Neuron (in vitro differentiated cells): Measurements from ENCODE around the gene SLC29A1.

Experiments used
- H2AFZ ChIP-seq: one replicate; pipeline ENCODE4 v1.6.1; 2013; ENCODE audit warnings: low read depth, mild to moderate bottlenecking, inconsistent platforms, low read length, moderate library complexity
- H3K27me3 ChIP-seq: one replicate; pipeline ENCODE4 v1.6.1; 2013; ENCODE audit warnings: low read length; ENCODE audit not compliant: insufficient read depth
- H3K36me3 ChIP-seq: one replicate; pipeline ENCODE4 v1.6.1; 2013; ENCODE audit warnings: low read length; ENCODE audit not compliant: insufficient read depth
- H3K4me1 ChIP-seq: one replicate; pipeline ENCODE4 v1.6.1; 2013; ENCODE audit warnings: low read length; ENCODE audit not compliant: insufficient read depth
- H3K4me3 ChIP-seq: 2 replicates; pipeline ENCODE4 v1.5.1; 2013; ENCODE audit warnings: mild to moderate bottlenecking, low read length, moderate library complexity
- H3K9me3 ChIP-seq: one replicate; pipeline ENCODE4 v1.6.1; 2013; ENCODE audit warnings: low read length

SLC29A1 gene

DNA sequence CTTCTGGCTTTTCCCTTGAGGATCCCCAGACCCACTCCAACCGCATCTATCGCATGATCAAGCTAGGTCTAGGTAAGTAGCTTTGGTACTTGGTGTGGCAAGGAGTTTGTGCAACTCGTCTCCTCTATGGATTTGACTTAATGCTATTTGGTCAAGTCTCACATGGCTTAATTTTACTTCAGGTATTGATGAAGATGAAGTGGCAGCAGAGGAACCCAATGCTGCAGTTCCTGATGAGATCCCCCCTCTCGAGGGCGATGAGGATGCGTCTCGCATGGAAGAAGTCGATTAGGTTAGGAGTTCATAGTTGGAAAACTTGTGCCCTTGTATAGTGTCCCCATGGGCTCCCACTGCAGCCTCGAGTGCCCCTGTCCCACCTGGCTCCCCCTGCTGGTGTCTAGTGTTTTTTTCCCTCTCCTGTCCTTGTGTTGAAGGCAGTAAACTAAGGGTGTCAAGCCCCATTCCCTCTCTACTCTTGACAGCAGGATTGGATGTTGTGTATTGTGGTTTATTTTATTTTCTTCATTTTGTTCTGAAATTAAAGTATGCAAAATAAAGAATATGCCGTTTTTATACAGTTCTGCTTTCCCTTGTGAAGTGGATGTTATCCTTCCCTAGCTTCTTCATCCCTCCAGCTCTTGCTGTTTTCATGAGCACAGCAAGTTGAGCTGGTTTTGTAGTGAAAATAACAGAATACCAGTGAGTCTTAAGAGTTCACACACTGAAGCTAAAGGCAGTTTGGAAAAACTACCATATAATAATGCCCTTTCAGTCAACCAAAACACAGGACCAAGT is 30.1 kb downstream of the SLC29A1 start:
- H2AFZ ChIP-seq: no peak overlapping the region
- H3K36me3 ChIP-seq: peaks cover 75% of the 10 kb centered on the region
- peaks cover 37% of the 10 kb centered on the region for H3K4me1 ChIP-seq
- no peaks in the 10 kb centered on the region for H3K27me3 ChIP-seq
- H3K4me3 ChIP-seq: no peak overlapping the region
- H3K9me3 ChIP-seq: no peaks in the 10 kb centered on the region

DNA sequence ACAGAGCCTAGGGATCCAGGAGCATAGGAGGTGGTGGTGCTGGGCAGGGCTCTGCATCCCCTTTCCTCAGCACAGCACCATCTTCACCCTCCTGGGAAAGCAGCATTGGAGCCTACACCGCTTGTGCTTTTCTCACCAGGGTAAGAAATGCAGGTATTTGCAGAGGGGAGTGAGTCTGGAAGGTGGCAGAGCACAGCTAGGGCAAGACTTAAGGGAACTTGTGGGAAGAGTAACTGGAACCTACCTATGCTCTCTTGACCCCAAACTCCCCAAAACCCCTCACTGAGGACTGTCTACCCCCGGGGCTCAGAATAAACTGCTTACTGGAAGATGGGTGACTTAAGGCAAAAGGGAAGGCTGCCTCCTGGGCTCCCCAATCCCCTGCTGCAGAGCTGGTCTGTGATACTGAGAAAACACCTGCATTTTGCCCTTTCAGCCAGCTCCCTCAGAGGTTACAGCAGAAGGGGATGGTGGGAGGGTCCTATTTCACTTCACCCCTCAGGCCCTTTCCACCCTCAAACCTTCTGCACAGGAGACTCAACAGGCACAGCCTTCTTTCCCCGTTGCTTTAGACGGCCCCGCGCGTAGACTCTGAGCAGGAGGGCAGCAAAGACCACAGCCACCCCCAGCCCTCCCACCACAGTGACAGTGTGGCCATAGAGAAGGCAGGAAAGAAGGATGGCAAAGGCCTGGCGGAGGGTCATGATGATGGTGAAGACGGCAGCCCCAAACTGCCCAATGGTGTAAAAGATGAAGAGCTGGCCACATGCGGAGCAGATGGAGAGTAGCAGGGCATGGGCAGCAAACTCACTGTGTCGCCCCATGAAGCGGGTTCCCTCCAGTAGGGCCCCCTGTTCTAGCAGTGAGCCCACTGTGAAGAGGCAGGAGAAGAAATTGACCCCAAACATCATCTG is 31.1 kb downstream of the SLC29A1 start:
- Histone ChIP-seq H3K4me3 (no peak overlapping the region), H3K36me3 (peaks cover 72% of the 10 kb centered on the region), H3K27me3 (no peaks in the 10 kb centered on the region)

DNA sequence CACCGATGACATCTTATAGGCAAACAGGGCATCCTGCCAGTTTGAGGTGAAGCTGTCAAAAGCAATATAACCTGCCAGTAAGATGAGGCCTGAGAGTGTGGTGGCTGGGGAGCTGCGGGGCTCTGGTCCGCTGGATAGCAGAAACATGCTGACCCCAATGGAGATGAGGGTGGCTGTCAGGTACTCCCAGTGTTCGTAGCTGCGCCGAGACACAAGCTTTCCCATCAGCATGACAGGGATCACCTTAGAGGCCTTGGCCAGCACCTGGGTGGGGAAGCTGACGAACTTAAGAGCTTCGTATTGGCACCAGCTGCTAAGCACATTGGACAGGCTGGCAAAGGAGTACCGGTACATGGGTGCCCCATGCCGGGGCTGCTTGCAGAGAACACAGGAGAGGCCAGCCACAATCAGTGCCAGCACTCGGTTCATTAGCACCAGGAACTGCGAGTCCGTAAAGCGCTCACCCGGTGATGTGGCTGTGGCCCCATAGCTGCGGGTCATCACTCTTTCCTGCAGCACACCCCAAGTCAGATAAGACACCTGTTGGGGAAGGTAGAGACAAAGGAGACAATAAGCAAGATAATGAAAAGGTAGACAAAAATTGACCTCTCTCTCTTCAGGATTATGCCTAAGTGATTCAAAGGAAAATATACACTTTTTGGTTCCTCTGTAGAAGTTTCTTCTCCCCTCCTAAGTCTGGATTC is 31.9 kb downstream of the SLC29A1 start:
- Histone ChIP-seq H3K36me3 (peaks cover 72% of the 10 kb centered on the region), H3K4me1 (peaks cover 24% of the 10 kb centered on the region), H3K4me3 (peak overlapping the region; percentile 96)

More for the DNA sequence above, 31.1 kb downstream of the SLC29A1 start:
- no peak overlapping the region for H2AFZ ChIP-seq
- H3K9me3 ChIP-seq: no peaks in the 10 kb centered on the region
- peaks cover 28% of the 10 kb centered on the region for H3K4me1 ChIP-seq

DNA sequence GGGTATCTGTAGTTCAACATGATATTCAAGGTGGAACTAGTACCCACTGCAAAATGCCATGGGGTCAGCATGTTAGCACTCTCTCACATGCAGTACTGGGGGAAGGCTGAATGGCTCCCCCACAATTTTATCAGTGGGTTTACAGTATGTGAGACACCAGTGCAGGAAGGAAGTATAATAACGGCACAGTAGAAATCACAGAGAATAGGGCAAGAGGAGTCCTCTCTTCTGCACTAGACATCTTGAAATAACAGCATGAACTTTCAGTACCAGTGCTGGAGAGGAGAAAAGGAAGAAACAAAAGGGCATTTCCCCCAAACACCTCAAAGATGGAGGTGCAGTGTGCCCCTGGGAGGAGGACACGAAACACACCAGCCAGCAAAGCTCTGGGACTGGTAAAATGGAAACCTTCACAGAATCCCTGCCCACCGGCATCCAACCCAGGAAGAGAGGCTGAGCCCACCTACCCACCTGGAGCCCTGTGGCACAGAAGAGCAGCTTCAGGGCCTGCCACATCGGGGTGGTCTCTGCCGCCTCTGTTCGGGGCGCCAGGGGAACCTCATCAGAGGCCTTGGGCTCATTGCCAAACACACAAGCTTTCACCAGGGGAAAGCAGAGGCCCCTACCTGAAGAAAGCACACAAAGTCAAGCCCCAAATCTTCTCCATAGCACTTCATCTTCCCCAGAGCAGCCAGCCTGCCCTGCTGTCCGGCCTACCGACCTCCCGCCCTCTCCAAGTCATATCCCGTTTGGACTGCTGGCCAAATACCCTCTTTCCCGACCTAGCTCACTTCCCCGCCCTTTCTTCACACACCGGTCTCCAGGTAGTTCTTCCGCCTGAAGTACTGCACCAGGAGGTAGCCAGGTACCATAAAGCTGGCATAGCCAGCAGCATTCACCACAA is 32.7 kb downstream of the SLC29A1 start:
- Histone ChIP-seq H3K4me1 (peaks cover 24% of the 10 kb centered on the region), H3K4me3 (peak overlapping the region; percentile 96), H3K27me3 (no peaks in the 10 kb centered on the region), H3K9me3 (no peaks in the 10 kb centered on the region), H2AFZ (no peak overlapping the region), H3K36me3 (peaks cover 65% of the 10 kb centered on the region)

More for the DNA sequence above, 31.9 kb downstream of the SLC29A1 start:
- H3K9me3 ChIP-seq: no peaks in the 10 kb centered on the region
- H3K27me3 ChIP-seq: no peaks in the 10 kb centered on the region
- H2AFZ ChIP-seq: no peak overlapping the region

DNA sequence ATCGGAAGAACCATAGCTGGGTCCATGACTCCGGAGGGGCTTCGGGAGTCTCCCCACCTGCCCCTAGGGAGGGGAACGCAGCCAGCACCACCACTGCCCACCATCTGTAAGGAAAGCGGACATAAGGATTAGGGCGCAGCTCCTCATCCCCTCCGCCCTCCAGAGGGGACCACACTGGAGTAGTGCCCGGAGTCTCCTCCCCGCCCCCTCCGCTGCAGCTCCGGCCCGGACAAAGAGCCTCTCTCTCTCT is 33.3 kb downstream of the SLC29A1 start:
- peak overlapping the region; percentile 55 for H2AFZ ChIP-seq
- H3K4me1 ChIP-seq: peaks cover 24% of the 10 kb centered on the region
- H3K9me3 ChIP-seq: no peaks in the 10 kb centered on the region
- peaks cover 60% of the 10 kb centered on the region for H3K36me3 ChIP-seq
- no peaks in the 10 kb centered on the region for H3K27me3 ChIP-seq
- peak overlapping the region; percentile 96 for H3K4me3 ChIP-seq

DNA sequence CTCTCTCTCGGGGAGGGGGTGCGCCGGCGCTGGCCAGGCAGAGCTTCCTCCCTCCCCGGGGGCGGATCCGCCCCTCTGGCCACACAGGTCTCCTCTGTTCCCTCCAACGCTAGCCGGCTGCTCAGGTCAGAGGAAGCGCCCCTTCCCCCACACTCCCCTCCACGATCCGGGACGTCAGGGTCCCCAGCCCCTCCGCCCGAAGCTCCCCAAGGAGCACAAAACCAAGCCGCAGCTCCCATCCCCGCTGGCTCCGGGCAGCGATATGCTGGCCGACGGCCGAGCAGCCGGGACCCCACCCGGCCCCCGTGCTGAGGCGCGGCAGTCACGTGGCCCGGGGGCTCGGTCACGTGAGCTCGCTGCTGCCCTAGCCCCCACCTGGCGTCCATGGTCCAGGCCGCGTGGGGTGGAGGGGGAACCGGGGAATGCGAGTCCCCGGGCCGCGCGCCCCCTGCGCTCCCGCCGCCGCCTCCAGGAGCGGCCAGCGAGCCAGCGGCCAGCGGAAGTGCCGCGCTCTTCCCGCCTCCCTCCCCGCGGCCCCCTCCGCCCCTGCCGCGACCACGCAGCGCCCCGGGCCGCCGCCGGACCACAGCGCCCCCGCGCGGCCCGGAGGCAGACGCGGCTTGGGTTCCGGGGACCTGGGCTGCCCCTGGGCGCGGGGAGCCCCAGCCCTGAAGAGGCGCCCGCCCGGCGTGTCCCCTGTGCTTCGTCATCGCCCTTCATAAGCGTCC is 33.8 kb downstream of the SLC29A1 start, which contains the start of gene SLC35B2:
Gene SLC35B2, minus strand, starts transcription at position 504 of the 728 bp plus-strand sequence. Its CDS starts 118 bp downstream, at position 386.
- Histone ChIP-seq H3K4me1 (peaks cover 26% of the 10 kb centered on the region), H2AFZ (peak within 1 kb of the TSS; percentile 55), H3K9me3 (no peaks in the 10 kb centered on the region), H3K36me3 (peaks cover 55% of the 10 kb centered on the region), H3K4me3 (peak within 1 kb of the TSS; percentile 96), H3K27me3 (no peaks in the 10 kb centered on the region)

DNA sequence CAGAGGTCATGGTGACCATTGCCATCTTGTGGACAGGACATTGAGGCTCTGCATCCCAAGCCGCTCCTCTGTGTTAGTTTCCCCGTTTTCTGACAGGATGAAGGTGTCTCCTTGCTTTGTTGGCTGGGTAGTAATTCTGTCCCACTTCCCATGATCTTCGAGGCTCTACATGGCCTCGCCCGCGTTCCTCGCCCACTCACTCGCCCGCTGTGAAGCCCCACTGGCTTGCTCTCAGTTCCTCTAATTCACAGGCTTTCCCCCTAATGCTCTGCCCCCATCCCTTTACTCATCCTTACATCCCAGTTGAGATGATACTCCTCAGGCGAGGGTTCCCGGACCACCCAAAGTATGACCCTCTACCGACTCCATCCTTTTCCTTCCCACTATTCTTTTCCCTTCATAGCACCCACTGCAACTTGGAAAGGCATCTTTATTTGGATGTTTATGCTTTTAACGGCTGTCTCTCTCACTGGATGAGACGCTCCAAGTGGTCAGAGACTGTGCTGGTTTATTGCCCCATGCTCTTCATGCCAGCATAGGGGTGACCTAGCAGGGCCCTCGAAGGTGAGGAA is 34.4 kb downstream of the SLC29A1 start:
- peaks cover 49% of the 10 kb centered on the region for H3K36me3 ChIP-seq
- no peak overlapping the region for H2AFZ ChIP-seq
- H3K9me3 ChIP-seq: no peaks in the 10 kb centered on the region
- peaks cover 30% of the 10 kb centered on the region for H3K4me1 ChIP-seq
- no peaks in the 10 kb centered on the region for H3K27me3 ChIP-seq
- H3K4me3 ChIP-seq: peak overlapping the region; percentile 96

DNA sequence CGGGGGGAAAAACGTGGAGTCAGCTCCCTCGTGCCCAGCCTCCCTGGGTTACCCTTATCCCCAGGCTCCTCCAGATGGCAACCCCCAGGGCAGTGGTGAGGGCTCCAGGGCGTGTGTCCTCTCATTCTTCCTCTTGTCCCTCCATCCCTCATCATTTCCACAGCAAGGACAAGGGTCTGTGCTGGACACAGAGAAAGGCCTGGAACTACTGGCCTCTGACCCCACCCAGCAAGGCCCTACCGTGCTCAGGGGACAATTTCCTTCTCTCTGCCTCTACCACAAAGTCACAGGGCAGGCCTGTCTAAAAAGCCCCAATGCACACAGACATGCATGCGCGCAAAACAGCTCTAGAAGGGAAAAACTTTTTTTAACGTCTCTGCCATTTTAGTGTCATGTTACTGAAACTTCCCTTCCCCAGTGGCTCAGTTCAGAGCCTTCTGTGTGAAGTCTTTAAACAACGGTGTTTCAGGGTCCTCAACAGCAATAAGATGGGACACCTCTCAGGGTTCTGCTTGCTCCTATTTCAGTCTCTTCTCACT is 35.0 kb downstream of the SLC29A1 start:
- H3K4me1 ChIP-seq: peaks cover 36% of the 10 kb centered on the region
- H3K9me3 ChIP-seq: no peaks in the 10 kb centered on the region

DNA sequence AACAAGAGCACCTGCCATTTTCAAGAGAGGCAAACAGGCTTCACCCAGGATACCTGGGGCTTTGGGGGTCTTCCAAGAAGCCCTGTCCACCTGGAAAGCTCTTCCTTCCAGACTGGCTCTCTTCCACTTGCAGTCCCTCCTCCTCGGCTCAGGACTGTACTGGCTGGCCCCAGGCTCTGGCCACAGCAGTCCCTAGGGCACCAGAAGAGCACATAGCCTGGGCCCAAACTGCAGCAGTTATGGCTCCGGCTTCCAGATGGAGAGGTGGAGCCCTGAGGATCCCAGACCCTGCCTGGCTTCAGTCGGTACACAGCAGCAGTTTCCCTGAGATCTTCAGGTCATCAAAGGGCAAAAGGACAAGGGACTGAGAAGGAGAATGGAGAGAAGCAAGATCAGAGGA is 35.5 kb downstream of the SLC29A1 start:
- H3K4me1 ChIP-seq: peaks cover 41% of the 10 kb centered on the region
- H3K36me3 ChIP-seq: peaks cover 39% of the 10 kb centered on the region
- H3K27me3 ChIP-seq: no peaks in the 10 kb centered on the region
- H3K9me3 ChIP-seq: no peaks in the 10 kb centered on the region
- no peak overlapping the region for H3K4me3 ChIP-seq
- H2AFZ ChIP-seq: no peak overlapping the region

More for the DNA sequence above, 35.0 kb downstream of the SLC29A1 start:
- Histone ChIP-seq H2AFZ (no peak overlapping the region), H3K27me3 (no peaks in the 10 kb centered on the region), H3K36me3 (peaks cover 44% of the 10 kb centered on the region), H3K4me3 (no peak overlapping the region)

DNA sequence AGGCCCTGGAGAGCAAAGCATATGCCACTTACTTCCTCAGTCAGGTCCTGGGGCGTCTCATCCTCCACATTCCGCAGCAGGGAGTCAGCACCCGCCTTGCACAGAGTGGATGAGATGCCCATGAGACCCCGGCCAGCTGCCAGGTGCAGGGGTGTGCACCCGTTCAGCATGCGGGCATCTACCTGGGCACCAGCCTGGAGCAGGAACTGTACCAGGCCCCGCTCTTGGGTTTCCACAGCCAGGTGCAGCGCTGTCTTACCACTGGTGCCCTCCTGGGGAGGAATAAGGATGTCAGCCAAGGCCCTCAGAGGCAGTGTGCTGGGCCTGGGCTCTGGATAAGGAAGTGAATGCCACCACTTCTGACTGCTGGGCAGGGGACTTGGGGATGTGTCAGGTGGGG is 36.6 kb downstream of the SLC29A1 start:
- H3K4me3 ChIP-seq: no peak overlapping the region
- no peak overlapping the region for H2AFZ ChIP-seq
- peaks cover 28% of the 10 kb centered on the region for H3K36me3 ChIP-seq
- H3K27me3 ChIP-seq: no peaks in the 10 kb centered on the region
- no peaks in the 10 kb centered on the region for H3K9me3 ChIP-seq
- peaks cover 46% of the 10 kb centered on the region for H3K4me1 ChIP-seq

DNA sequence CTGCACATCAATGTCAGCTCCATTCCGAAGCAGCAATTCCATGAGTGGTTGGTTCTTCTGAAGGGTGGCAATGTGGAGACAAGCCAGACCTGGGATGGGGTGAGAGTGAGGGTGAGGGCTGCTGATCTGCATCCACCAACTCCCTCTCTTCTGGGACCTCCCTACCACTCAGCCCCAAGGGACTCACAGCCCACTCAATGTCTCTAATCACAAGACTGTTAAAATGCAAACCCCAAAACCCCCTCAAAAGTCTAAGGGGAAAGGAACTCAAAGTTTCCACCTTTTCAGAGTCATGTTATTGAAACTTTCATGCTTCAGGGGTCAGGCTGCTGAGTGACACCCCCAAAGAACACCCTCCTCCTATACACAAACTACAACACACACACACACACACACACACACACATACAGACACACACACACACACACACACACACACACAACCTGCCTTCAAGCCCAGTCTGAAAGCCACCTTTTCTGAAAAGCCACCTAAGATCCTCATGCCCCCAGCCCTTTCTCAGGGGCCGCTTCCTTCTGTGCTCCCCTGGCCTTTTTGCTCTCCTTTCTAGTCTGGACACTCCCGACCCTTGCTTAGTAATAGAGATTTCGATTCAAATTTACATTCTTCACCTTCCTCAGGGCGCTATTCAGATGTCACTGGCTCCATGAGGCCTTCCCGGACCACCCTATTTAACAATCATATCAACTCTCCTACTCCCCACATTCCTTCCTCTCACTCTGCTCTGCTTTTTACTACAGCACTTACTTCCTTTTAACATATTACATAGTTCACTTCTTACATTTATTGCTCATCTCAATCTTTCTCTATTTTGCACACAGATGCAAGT is 37.3 kb downstream of the SLC29A1 start:
- Histone ChIP-seq H3K36me3 (peaks cover 22% of the 10 kb centered on the region), H3K27me3 (no peaks in the 10 kb centered on the region), H2AFZ (no peak overlapping the region), H3K4me3 (no peak overlapping the region), H3K9me3 (no peaks in the 10 kb centered on the region), H3K4me1 (peaks cover 42% of the 10 kb centered on the region)
